Measurements from ENCODE around the gene DLX2. TPM values are rescaled to one million over a fixed set of nuclear protein-coding genes. Genes with fewer than 3 reads are reported as not detected.

The DLX2 gene
- total and polyA plus RNA-seq, 2 of the 13 experiments (the other 11 are each of a cell fraction or from before 2014, with no cell fraction given): 0.07 to 0.15 TPM

DNA sequence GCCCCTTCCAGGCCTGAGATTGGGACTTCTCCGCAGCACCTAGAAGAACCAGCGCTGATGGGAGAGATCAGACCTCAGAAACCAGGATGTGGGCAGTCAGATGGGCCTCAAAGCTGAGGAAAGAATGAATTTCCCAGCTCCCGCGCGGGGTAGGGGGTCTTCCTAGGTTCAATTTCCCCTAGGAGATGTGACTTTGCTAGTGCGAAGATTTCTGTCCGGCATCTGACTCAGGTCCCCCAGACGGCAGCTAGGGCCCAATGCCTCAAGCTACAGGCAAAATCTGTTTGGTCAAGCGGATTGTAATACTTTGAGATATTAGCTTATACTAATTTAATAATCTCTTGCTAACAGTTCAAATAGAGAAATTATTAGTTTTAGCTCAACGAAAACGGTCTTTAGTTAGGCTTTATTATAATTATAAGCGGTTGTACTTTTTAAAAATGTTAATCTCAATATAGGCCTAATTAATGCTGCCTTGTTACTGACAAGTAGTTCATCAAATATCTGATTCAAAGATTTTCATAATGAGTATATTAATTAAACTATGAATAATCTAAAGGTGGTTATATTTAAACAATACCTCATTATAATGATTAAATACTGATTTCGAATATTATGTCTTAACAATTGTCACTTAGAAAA, 11.6 kb downstream of the DLX2 start:
- no peak overlapping the region for H3K27ac ChIP-seq (ENCODE audit: extremely low read length, insufficient read depth, low read length)
- POLR2A ChIA-PET: interaction anchor here (2.5 kb wide), 1 partner anchor 11 kb away, joined by 16 read pairs; the partner anchor contains the start of gene DLX2
- FAIRE-seq (no peak), DNase-seq (ENCODE audit: low spot score) (no peak), ATAC-seq (no peak)
- H3K36me3 ChIP-seq (replicated peaks in 1 of 2; ENCODE audit: control insufficient read depth in 1 of 2, insufficient read depth in 2 of 2, low read length in 2 of 2): no peaks in the 10 kb centered on the region
- WGBS (ENCODE audit: low lambda C conversion rate): 39% methylated on average over 13 of the region's 13 CpGs
- no peaks in the 10 kb centered on the region for H3K9me3 ChIP-seq (ENCODE audit: low read length)
- CTCF ChIA-PET (ENCODE audit: low intra/inter-chr PET ratio, low total read pairs): no interaction called here
- no peak overlapping the region for H2AFZ ChIP-seq (ENCODE audit: low read length)
- no TSS peak for BruUV-seq (replicated peaks)
- no peaks in the 10 kb centered on the region for H3K79me2 ChIP-seq (ENCODE audit: insufficient read depth, low read length)
- peaks cover 45% of the 10 kb centered on the region for H3K4me1 ChIP-seq (ENCODE audit: insufficient read depth, low read length)
- peaks cover 8% of the 10 kb centered on the region; the same call in 1 of the 2 replicates for H4K20me1 ChIP-seq (ENCODE audit: insufficient read depth, low read length)
- in situ Hi-C loops (cut with HindIII; ENCODE audit: extremely low pct_ligation_motif_present, low pct_unique_long_range_greater_than_20kb): no loop called here
- TF ChIP-seq CBX2 (IDR thresholded peaks at IDR 0.05; ENCODE audit: low read depth, low read length) (0 out of 2 replicates have a peak, but pooled peaks have one; percentile 87), CBX2 (CRISPR knock-in tag; IDR thresholded peaks at IDR 0.05; ENCODE audit: low read depth) (no peak)
- TF ChIP-seq, protein P1, sequence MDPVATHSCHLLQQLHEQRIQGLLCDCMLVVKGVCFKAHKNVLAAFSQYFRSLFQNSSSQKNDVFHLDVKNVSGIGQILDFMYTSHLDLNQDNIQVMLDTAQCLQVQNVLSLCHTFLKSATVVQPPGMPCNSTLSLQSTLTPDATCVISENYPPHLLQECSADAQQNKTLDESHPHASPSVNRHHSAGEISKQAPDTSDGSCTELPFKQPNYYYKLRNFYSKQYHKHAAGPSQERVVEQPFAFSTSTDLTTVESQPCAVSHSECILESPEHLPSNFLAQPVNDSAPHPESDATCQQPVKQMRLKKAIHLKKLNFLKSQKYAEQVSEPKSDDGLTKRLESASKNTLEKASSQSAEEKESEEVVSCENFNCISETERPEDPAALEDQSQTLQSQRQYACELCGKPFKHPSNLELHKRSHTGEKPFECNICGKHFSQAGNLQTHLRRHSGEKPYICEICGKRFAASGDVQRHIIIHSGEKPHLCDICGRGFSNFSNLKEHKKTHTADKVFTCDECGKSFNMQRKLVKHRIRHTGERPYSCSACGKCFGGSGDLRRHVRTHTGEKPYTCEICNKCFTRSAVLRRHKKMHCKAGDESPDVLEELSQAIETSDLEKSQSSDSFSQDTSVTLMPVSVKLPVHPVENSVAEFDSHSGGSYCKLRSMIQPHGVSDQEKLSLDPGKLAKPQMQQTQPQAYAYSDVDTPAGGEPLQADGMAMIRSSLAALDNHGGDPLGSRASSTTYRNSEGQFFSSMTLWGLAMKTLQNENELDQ (CRISPR knock-in tag; IDR thresholded peaks at IDR 0.05; ENCODE audit: borderline replicate concordance): no peak
- no peak overlapping the region for H3K4me2 ChIP-seq (ENCODE audit: low read depth, low read length)
- H3K9ac ChIP-seq (ENCODE audit: insufficient read depth, low read depth, low read length): no peak overlapping the region
- intact Hi-C loops (cut with micrococcal nuclease; ENCODE audit: unreplicated experiment): no loop called here
- H3K4me3 ChIP-seq (replicated peaks in 1 of 3; ENCODE audit: insufficient read depth in 1 of 3, low read depth in 2 of 3, low read length in 3 of 3): no peak overlapping the region
- H3K27me3 ChIP-seq (ENCODE audit: control insufficient read depth in 1 of 2, insufficient read depth in 2 of 2, low read length in 2 of 2): peaks cover 19 to 99% of the 10 kb centered on the region in 2 experiments; a peak in 4 of 5 replicates
